Activated gamma-delta T cell (primary cell): Measurements from ENCODE around the gene BACH2.

ENCODE experiments used
- DNase-seq: peaks from one replicate; lab custom pipeline; 2025; lab: John Stamatoyannopoulos, UW

The BACH2 gene

DNA sequence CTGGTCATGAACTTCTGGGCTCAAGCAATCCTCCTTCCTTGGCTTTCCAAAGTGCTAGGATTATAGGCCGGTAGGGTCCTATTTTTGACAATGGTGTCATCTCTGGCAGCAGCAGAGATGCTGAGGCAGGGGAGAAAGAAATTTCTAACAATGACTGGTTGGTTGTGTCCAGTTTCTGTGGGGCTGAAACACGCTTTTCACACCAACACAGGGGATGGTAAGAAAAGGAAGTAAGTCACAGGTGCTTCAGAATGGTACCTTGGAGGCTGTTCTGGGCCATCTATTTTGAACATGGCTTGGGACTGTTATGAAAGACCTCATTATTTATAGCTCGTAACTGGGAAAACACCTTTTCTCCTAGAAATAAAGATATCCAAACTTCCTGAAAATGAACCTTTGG lies 329.7 kb downstream of the BACH2 start:
- DNase-seq: no peak

DNA sequence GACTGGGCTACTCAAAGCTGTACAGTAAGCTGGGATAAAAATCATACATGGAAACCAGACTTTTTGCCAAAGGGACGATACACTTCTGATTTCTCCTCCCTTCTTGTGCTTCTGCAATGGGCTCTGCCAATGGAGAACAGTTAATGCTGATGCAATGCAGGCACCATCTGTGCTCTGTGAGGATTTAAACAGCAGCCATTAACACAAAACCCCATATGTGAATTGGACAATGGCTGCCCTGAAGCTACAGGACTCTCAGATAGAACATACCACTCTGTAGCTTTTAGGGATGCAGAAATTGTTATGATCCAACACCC lies 330.5 kb downstream of the BACH2 start:
- DNase-seq: no peak

- DNase-seq: no peak
These were observed 331.0 kb downstream of the BACH2 start for GRCh38 chr6:89965441-89966227.

DNA sequence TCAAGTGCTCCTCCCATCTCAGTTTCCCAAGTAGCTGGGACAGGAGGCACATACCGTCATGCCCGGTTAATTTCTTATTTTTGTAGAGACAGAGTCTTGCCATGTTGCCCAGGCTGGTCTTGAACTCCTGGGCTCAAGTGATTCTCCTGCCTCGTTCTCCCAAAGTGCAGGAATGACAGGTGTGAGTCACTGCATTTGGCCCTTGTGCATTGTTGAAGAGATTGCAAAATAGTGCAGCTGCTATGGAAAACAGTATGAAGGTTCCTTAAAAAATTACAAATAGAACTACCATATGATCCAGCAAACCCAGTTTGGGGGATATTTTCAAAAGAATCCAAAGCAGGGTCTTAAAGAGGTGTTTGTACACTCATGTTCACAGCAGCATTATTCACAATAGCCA lies 333.3 kb downstream of the BACH2 start:
- no peak for DNase-seq

GRCh38 chr6:89961481-89961880 lies 335.2 kb downstream of the BACH2 start:
- no peak for DNase-seq

GRCh38 chr6:89959883-89960282 lies 336.8 kb downstream of the BACH2 start:
- DNase-seq: no peak

DNA sequence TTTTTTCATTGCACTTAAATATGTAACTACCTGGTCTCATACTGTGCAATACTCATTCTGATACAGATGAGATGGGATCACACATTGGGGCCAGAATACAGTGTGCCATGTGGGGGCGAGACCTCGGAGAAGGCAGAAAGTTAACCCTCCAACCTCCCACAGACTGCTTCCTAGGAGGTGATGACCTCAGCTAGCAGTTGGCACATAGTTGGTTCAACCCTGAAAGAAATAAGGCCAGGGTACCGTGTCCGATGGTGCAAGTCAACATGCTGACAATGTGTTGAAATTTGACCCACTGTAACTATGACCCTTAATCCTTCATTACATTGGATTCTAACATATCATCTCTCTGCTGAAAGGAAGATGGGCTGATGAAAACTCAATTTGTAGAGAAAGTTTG lies 340.5 kb downstream of the BACH2 start:
- DNase-seq: no peak

GRCh38 chr6:89955364-89955763 lies 341.3 kb downstream of the BACH2 start:
- DNase-seq: no peak

- no peak for DNase-seq
These were observed 341.9 kb downstream of the BACH2 start for GRCh38 chr6:89954721-89955148.

- DNase-seq: no peak
These were observed 344.0 kb downstream of the BACH2 start for GRCh38 chr6:89952686-89953085.

DNA sequence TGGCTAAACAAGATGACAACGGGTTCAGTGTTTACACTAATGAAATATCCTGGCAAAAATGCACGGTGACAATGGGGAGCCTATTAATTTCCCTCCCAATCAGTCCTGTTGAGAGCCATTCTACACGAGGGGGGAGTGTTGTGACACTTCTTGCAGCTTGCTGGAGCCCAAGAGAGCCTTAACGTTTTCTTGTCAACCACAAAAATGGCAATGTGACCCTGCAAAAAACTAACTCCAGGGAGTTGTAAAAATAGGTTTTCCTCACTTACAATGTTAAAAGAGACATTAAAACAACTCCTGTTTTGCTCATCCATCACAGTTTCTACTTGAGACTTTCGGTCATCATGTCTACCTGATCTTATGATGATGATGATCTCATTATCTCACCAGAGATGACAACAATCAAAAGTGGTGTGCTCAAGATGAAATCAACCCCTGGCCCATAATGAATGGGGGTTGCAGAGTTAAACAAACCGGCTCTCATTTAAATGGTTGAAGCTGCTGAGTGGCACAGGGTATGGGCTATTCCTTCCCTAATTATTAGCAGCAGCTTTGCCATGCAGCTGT lies 344.5 kb downstream of the BACH2 start:
- no peak for DNase-seq

DNA sequence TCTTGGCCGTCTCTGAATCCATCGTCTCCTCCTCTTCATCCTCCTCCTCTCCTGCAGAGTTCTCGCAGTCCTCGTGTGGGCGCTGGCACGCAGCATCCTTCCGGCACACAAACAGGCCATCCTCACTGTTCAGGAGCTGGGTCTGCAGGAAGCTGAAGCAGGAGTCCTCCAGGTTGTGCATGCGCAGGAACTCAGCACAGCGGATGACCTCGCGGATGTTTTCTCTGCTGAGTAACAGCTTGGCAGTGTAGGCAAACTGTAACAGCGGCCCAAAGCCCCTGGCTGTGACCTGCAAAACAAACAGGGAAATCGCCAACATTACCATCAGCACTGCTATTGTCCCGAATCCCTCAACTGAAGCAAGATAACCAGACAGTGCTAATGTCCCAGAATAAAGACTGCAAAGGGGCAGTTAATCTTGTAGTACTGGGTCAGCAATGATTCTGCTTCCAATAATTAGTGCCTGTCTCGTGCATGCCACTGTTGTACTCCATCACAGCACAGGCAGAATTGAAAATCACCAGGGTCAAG lies 345.0 kb downstream of the BACH2 start:
- DNase-seq: no peak

GRCh38 chr6:89950879-89951391 lies 345.7 kb downstream of the BACH2 start:
- DNase-seq: no peak

DNA sequence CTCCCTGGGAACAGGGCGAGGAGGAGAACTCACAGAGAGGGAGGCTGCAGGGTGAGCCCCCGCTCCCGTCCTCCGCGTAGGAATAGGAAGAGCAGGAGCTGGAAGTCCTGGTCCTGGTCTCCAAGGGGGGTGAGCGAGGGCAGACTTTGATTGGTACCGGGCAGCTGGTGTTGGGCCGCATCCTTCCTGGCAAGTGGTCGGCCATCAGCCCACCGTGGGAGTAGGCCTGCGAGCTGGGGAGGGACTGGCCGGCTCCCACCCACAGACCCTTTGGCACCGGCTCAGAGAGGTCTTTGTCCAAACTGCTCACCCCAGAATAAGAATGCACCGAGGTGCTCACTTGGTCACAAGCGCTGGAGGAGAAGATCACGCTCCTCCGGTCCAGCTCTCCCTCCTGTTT lies 346.2 kb downstream of the BACH2 start:
- DNase-seq: no peak

DNA sequence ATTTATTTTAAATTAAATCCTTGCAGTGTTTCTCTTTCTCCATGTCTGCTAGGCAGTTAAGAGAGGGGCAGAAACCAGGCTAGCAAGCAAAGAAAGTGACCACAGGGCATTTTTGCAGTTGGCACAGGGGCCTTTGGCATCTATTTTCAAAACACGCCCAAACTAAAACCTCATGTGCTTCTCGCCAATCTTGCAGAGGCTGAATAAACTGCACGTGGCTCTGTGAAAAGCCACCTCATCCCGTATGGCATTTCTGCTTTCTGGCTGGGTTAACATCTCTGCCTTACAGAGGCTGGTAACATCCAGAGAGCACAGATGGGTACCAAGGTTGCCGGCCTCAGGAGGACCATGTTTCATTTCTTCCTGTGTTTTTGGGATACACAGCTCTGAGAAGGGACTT lies 347.8 kb downstream of the BACH2 start:
- DNase-seq: no peak

- DNase-seq: no peak
These were observed 351.7 kb downstream of the BACH2 start for GRCh38 chr6:89944826-89945407.

- no peak for DNase-seq
These were observed 352.4 kb downstream of the BACH2 start for GRCh38 chr6:89944181-89944755.

- DNase-seq: no peak
These were observed 354.0 kb downstream of the BACH2 start for GRCh38 chr6:89942601-89943000.

- no peak for DNase-seq
These were observed 354.7 kb downstream of the BACH2 start for GRCh38 chr6:89941763-89942497.

- no peak for DNase-seq
These were observed 355.4 kb downstream of the BACH2 start for GRCh38 chr6:89941031-89941762.
